Measurements from ENCODE around the gene TRAPPC1.
"Not testable (repeated sequence)": the region's sequence is repeated elsewhere in the genome, so short reads cannot be mapped to it uniquely, and the experiment has no call there.

Gene TRAPPC1, protein sequence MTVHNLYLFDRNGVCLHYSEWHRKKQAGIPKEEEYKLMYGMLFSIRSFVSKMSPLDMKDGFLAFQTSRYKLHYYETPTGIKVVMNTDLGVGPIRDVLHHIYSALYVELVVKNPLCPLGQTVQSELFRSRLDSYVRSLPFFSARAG

GRCh38 chr17:7931709-7932482 lies at the start of gene TRAPPC1, which contains the start of gene CNTROB:
Gene TRAPPC1 (minus strand): TSS chr17:7931946. CDS start chr17:7931829, 117 bp downstream.
Gene CNTROB (plus strand): TSS chr17:7932206. CDS start chr17:7933080, 874 bp downstream.
- DNase-seq (ENCODE audit: low spot score) = peak; percentile 100

DNA sequence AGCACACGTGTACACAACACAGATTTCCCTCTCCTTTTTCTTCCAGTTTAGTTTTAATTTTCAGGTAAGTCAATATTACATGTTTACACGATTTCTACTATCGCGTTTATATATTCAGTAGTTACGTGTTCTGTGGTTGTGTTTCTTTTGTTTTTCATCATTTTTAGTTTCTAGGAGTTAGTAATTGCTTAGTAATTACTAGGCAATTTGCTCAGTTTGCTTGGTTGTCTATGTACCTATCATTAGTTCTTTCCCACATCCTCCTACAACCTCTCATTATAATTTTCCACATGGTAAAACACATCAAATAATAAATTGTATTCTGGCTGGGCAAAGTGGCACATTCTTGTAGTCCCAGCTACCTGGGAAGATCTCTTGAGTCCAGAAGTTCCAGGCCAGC lies 46.1 kb upstream of the TRAPPC1 start:
- DNase-seq (ENCODE audit: low spot score) = no peak

DNA sequence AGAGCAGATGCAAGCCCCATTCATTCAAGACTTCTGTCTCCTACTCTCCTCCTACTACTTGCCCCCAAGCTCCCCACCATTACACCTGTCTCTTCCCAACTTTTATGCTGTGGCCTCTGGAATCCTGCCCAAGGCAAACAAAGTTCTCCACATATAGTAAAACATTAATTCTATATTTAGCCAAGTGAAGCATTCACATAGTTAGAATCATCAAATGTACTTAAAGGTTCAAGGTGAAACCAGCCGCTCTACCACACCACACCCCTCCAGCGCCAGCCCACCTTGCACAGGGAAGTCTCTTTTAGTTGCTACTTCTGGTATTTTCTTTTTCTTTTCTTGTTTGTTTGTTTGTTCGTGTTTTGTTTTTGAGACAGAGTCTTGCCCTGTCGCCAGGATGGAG lies 45.3 kb upstream of the TRAPPC1 start:
- DNase-seq (ENCODE audit: low spot score) = no peak

DNA sequence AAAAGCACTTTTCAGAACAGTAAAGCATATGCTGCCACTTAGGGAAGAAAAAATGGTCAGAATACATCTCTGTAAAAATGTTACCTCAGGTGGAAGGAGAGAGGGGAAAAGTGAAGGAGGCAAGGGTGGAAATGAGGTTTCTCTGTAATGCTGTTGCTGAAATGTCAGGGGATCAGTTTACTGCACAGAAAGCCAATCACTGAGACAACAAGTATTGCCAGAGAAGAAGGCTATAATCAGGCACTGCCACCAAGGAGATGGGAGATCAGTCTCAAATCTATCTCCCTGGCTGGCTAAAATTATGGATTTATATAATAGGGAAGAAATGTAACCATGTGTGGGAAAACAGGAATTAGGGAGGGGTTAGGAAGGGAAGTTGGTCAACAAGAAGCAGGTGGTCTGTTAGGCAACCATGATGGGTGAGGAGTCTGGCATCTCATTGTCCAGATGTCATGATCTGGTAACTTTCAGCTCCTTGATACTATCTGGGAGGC lies 42.9 kb upstream of the TRAPPC1 start:
- no peak for DNase-seq (ENCODE audit: low spot score)

DNA sequence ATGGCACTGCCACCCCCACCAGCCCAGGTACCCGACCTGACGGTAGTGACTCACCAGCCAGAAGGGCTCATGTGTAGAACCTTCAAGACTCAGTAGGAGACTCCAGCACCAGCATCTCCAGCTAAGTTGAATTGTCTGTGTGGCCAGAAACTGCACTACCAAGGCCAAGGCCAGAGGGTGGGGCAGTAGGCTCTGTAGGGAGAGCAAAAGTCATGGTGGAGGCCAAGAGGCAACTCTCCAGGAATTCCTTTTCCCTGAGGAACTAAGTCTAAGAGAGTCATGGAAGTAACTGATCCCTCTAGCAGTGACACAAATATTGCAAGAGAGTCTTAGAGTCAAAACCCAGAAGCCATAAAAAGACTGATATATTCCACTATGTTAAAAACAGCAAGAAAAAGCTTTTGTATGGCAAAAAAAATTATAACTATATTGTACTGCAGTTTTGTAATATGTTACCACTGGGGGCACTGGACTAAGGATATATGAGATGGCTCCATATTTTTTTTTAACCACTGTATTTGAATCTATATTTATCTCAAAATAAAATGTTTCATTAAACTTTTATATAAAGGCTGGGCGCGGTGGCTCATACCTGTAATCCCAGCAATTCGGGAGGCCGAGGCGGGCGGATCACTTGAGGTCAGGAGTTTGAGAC lies 40.5 kb upstream of the TRAPPC1 start:
- no peak for DNase-seq (ENCODE audit: low spot score)

GRCh38 chr17:7971651-7972050 lies 39.9 kb upstream of the TRAPPC1 start:
- no peak for DNase-seq (ENCODE audit: low spot score)

- DNase-seq (ENCODE audit: low spot score) = no peak
Observed at GRCh38 chr17:7969433-7969832, 37.7 kb upstream of the TRAPPC1 start.

DNA sequence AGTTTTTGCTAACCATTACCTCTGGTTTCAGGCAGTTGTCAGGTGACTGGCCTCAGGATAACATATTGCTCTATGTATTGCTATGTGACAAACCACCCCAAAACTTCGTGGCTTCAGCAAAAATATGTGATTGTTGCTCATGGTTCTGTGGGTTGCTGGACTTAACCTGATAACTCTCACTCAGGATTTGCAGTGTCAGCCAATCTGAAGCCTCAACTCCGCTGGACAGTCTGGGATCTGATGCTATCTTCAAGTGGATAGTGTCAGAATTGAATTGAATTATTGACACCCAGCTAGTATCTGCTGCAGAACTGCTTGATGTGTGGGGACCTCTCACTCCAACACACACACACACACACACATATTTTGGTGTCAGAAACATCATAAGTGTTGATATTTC lies 36.0 kb upstream of the TRAPPC1 start:
- DNase-seq (ENCODE audit: low spot score) = no peak

- no peak for DNase-seq (ENCODE audit: low spot score)
Observed at GRCh38 chr17:7961421-7961820, 29.7 kb upstream of the TRAPPC1 start.

DNA sequence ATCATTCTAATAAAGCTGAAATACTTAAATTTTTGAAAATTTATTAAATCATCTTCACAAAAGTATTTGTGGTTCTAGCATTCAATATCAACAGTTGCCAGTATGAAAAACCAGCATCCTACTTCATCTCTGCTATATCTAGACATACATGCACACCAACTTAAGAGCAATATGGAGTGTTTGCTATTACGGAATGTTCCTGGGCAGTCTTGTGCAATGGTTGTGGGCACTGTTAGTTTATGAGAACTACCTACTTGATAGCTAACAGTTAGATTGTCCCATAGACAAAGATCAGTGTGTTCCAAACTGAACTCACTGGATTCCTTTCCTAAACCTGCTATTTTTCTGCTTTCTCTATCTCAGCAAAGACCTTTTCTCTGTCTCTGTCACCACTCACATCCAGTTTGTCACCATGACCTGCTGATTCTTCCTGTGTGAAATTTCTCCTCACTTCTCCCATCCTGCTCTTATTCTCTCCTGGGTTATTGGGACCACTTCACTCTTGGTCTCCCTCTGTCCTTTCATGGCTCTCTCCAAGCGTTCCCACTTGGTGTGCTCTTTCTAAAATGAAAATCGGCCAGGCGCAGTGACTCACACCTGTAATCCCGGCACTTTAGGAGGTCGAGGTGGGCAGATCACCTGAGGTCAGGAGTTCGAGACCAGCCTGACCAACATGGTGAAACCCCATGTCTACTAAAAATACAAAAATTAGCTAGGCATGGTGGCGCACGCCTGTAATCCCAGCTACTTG lies 27.9 kb upstream of the TRAPPC1 start:
- DNase-seq (ENCODE audit: low spot score) = no peak

GRCh38 chr17:7956228-7956965 lies 24.7 kb upstream of the TRAPPC1 start:
- peak; percentile 37 for DNase-seq (ENCODE audit: low spot score)

DNA sequence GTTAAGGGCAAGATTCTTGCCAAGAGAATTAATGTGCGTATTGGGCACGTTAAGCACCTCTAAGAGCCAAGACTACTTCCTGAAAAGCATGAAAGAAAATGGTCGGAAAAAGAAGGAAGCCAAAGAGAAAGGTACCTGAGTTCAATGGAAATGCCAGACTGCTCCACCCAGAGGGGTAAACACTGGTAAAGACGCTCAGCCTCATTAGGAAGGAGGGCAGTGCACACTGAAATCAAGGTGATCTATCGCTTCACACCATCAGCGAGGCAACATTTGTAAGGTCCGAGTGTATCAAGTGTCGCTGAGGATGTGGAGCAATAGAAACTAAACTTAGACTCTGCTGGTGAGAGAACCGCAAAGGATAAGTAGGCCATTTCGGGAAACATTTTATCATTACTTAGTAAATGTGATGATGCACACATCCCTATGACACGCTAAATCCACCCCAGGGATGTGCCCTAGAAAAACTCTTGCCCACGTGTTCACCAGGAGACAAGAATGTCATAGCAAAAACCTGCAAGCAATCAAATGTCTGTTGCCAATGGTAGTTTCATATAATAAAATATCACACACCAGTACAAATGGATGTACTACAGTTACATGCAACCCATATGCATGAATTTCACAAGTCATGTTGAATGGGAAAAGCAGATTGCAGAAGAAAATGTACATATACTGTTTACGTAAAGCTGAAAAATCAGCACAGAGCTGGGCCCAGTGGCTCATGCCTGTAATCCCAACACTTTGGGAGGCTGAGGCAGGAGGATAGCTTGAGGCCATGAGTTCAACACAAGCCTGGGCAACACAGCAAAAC lies 23.9 kb upstream of the TRAPPC1 start:
- DNase-seq (ENCODE audit: low spot score) = no peak

DNA sequence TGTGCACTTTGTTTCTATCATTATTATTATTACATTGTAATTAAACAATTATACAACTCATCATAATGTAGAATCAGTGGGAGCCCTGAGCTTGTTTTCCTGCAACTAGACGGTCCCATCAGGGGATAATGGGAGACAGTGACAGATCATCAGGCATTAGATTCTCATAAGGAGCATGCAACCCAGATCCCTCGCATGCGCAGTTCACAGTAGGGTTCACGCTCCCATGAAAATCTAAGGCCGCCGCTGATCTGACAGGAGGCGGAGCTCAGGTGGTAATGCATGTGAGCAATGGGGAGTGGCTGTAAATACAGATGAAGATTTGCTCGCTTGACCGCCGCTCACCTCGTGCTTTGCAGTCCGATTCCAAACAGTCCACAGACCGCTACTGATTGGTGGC lies 21.5 kb upstream of the TRAPPC1 start:
- not testable (repeated sequence) for DNase-seq (ENCODE audit: low spot score)

DNA sequence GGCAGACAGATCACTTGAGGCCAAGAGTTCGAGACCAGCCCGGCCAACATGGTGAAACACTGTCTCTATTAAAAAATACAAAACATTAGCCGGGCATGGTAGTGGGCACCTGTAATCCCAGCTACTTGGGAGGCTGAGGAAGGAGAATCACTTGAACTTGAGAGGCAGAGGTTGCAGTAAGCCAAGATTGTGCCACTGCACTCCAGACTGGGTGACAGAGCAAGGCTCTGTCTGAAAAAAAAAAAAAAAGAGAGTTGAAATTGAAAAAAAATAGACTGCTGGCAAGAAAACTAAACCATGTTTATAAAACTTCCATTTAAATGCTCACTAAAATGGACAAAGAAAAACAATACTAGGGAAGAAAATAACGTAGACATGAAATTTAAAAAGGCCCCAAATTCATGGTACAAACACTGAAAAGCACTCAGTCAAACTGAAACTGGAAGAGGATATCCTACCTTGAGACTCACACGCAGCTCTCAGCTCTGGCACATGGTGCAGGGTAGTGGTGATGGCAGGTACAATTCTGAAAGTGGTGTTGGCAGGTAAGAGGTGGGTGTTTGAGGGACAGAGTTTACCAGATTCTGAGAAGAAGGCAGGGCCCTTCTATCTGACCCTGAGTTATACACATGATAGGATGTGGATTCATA lies 19.5 kb upstream of the TRAPPC1 start:
- DNase-seq (ENCODE audit: low spot score) = no peak

GRCh38 chr17:7950578-7950977 lies 18.8 kb upstream of the TRAPPC1 start:
- no peak for DNase-seq (ENCODE audit: low spot score)

DNA sequence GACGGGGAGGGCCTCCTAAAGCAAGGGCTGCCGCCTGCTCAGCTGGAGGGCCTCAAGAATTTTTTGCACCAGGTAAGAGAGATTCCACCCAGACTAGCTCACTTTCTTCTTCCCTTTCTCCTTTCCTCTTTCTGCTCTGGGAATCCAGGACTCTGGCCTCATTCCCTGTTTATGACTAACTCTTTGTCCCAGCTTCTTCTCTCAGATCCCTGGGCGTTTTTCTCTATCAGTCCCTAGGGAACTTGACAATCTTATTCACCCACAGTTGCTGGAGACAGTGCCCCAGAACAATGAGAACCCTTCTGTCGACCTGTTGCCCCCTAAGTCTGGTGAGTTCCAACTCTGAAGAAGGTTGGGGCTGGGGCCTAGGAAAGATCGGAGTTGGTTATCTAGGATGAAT lies 15.9 kb upstream of the TRAPPC1 start:
- DNase-seq (ENCODE audit: low spot score) = peak; percentile 50

DNA sequence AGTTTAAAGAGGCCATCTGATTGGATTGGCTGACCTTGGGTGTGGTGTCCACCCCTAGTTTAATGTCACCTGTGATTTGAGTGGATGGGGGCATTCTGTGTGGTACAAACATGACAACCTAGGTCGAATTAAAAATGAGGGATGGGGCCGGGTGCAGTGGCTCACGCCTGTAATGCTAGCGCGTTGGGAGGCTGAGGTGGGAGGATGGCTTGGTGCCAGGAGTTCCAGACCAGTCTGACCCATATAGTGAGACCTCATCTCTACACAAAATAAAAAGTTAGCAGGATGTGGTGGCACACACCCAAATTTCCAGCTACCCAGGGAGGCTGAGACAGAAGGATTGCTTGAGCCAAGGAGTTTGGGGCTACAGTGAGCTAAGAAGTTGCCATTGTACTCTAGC lies 14.7 kb upstream of the TRAPPC1 start:
- no peak for DNase-seq (ENCODE audit: low spot score)

DNA sequence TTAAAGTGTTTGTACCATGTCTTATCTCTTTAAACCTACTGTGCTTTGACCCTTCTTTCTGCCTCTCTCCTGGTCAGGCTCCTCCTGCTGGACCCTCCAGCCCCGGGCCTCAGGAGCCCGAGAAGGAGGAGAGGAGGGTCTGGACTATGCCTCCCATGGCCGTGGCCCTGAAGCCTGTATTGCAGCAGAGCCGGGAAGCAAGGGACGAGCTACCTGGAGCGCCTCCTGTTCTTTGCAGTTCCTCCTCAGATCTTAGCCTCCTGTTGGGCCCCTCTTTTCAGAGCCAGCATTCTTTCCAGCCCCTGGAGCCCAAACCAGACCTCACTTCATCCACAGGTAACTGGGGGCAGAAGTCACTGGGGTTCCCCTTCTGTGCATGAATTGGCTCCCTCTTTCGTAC lies 13.9 kb upstream of the TRAPPC1 start:
- DNase-seq (ENCODE audit: low spot score) = no peak

DNA sequence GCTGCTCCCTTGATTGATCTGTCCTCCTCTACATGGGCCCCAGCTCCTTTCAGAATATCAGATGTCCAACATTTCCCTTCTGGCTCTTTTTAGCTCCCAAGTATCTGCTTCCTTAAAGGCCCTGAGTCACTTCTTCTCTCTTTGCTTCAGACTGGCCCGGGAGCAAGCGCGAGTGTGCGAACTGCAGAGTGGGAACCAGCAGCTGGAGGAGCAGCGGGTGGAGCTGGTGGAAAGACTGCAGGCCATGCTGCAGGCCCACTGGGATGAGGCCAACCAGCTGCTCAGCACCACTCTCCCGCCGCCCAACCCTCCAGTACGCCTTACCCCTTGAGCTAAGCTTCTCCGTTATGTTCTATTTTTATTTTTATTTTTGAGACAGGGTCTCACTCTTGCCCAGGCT lies 12.6 kb upstream of the TRAPPC1 start:
- no peak for DNase-seq (ENCODE audit: low spot score)

DNA sequence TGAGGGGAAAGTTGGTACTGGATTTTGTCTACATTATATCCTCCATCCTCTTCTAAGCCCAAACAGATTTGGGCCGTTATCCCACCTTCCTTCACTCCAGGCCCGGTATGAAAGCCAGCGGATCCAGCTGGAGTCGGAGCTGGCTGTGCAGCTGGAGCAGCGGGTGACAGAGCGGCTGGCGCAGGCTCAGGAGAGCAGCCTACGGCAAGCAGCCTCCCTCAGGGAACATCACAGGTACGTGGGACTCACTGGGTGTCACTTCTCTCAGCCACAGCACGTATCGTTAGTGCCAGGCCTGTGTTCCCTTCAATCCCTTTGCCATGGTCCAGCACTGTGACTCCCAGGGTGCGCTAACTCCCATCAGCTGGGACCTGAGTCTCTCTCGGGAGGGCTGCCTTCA lies 11.5 kb upstream of the TRAPPC1 start:
- no peak for DNase-seq (ENCODE audit: low spot score)

All from hepatic stellate cell (primary cell).